ENCODE measurements around the gene CHST14.
"Not testable (repeated sequence)": the region's sequence is repeated elsewhere in the genome, so short reads cannot be mapped to it uniquely, and the experiment has no call there.

The CHST14 gene

GRCh38 chr15:40440743-40441564 is 29.8 kb upstream of the CHST14 start, which contains the start of gene BAHD1:
TSS of gene BAHD1 (plus strand) at chr15:40440953. CDS start at chr15:40458465, 17,512 bp downstream.
- in situ Hi-C loops (cut with MboI; ENCODE audit: low sequenced_read_pairs), result no loop called here

- in situ Hi-C loops (cut with MboI; ENCODE audit: low sequenced_read_pairs), result no loop called here
Observed at GRCh38 chr15:40441565-40442531, 28.9 kb upstream of the CHST14 start.

- in situ Hi-C loops (cut with MboI; ENCODE audit: low sequenced_read_pairs), result no loop called here
Observed at GRCh38 chr15:40443255-40443654, 27.5 kb upstream of the CHST14 start.

- in situ Hi-C loops (cut with MboI; ENCODE audit: low sequenced_read_pairs), result no loop called here
Observed at GRCh38 chr15:40443846-40444245, 26.9 kb upstream of the CHST14 start.

- in situ Hi-C loops (cut with MboI; ENCODE audit: low sequenced_read_pairs), result no loop called here
Observed at GRCh38 chr15:40444736-40445135, 26.0 kb upstream of the CHST14 start.

GRCh38 chr15:40445421-40445922 is 25.3 kb upstream of the CHST14 start:
- in situ Hi-C loops (cut with MboI; ENCODE audit: low sequenced_read_pairs), result no loop called here

- in situ Hi-C loops (cut with MboI; ENCODE audit: low sequenced_read_pairs), result no loop called here
Observed at GRCh38 chr15:40446144-40446543, 24.6 kb upstream of the CHST14 start.

- in situ Hi-C loops (cut with MboI; ENCODE audit: low sequenced_read_pairs), result no loop called here
Observed at GRCh38 chr15:40448354-40448753, 22.4 kb upstream of the CHST14 start.

- in situ Hi-C loops (cut with MboI; ENCODE audit: low sequenced_read_pairs), result no loop called here
Observed at GRCh38 chr15:40449275-40449674, 21.5 kb upstream of the CHST14 start.

GRCh38 chr15:40450047-40450446 is 20.7 kb upstream of the CHST14 start:
- in situ Hi-C loops (cut with MboI; ENCODE audit: low sequenced_read_pairs), result no loop called here

- in situ Hi-C loops (cut with MboI; ENCODE audit: low sequenced_read_pairs), result no loop called here
Observed at GRCh38 chr15:40451527-40452158, 19.1 kb upstream of the CHST14 start.

GRCh38 chr15:40452296-40453090 is 18.3 kb upstream of the CHST14 start:
- in situ Hi-C loops (cut with MboI; ENCODE audit: low sequenced_read_pairs), result no loop called here

GRCh38 chr15:40453941-40454340 is 16.8 kb upstream of the CHST14 start:
- in situ Hi-C loops (cut with MboI; ENCODE audit: low sequenced_read_pairs), result not testable (repeated sequence)

GRCh38 chr15:40454904-40455391 is 15.8 kb upstream of the CHST14 start:
- in situ Hi-C loops (cut with MboI; ENCODE audit: low sequenced_read_pairs), result no loop called here

- in situ Hi-C loops (cut with MboI; ENCODE audit: low sequenced_read_pairs), result no loop called here
Observed at GRCh38 chr15:40456299-40456712, 14.5 kb upstream of the CHST14 start.

GRCh38 chr15:40456738-40457137 is 14.0 kb upstream of the CHST14 start:
- in situ Hi-C loops (cut with MboI; ENCODE audit: low sequenced_read_pairs), result no loop called here

GRCh38 chr15:40458495-40459371 is 12.1 kb upstream of the CHST14 start:
- in situ Hi-C loops (cut with MboI; ENCODE audit: low sequenced_read_pairs), result no loop called here

- in situ Hi-C loops (cut with MboI; ENCODE audit: low sequenced_read_pairs), result no loop called here
Observed at GRCh38 chr15:40459391-40460015, 11.3 kb upstream of the CHST14 start.

GRCh38 chr15:40460404-40460803 is 10.4 kb upstream of the CHST14 start:
- in situ Hi-C loops (cut with MboI; ENCODE audit: low sequenced_read_pairs), result no loop called here

All from HL-60/S4 treated with retinoic acid at 250 ng/mL for 4 days and 3 days (cell line).